Aorta (tissue), 5 donors: ENCODE results near the gene ZMPSTE24. TPM values are rescaled to one million over a fixed set of nuclear protein-coding genes. Genes with fewer than 3 reads are reported as not detected.
"Not testable (repeated sequence)": the region's sequence is repeated elsewhere in the genome, so short reads cannot be mapped to it uniquely, and the experiment has no call there.

Experiments
- ATAC-seq: fragments of 200-7000 bp; cut with Tn5 transposase; one replicate; pipeline ENCODE4 v1.9.1; 2022; ENCODE audit warnings: moderate library complexity; ENCODE audit not compliant: low FRiP score
- DNase-seq, 2 donors: peaks; one replicate each; pipeline ENCODE4 v3.0.0-alpha.2; 2020
- H3K27ac ChIP-seq, 2 donors: one replicate each; pipeline ENCODE4 v1.5.1; 2013; ENCODE audit warnings: low read length in 2 of 2, mild to moderate bottlenecking in 2 of 2, moderate library complexity in 2 of 2, control low read depth in 1 of 2, inconsistent platforms in 1 of 2, low read depth in 1 of 2
- H3K27me3 ChIP-seq, 2 donors: one replicate each; pipeline ENCODE4 v1.6.1; 2013; ENCODE audit warnings: control low read depth in 1 of 2, low read length in 1 of 2, mild to moderate bottlenecking in 1 of 2, moderate library complexity in 1 of 2; ENCODE audit not compliant: insufficient read depth in 2 of 2, control insufficient read depth in 1 of 2
- H3K36me3 ChIP-seq, 2 donors: one replicate each; pipeline ENCODE4 v1.6.1; 2013; ENCODE audit warnings: control low read depth in 1 of 2, low read length in 1 of 2, mild to moderate bottlenecking in 1 of 2; ENCODE audit not compliant: insufficient read depth in 2 of 2, control insufficient read depth in 1 of 2
- H3K4me1 ChIP-seq, 2 donors: one replicate each; pipeline ENCODE4 v1.6.1; 2013; ENCODE audit warnings: low read length in 2 of 2, control low read depth in 1 of 2, mild to moderate bottlenecking in 1 of 2, moderate library complexity in 1 of 2; ENCODE audit not compliant: insufficient read depth in 2 of 2, control insufficient read depth in 1 of 2
- H3K4me3 ChIP-seq, 2 donors: one replicate each; pipeline ENCODE4 v1.5.1; 2013; ENCODE audit warnings: low read length in 2 of 2, control low read depth in 1 of 2, mild to moderate bottlenecking in 1 of 2
- H3K9me3 ChIP-seq: one replicate; pipeline ENCODE4 v1.6.1; 2013; ENCODE audit warnings: mild to moderate bottlenecking, low read length; ENCODE audit not compliant: control insufficient read depth
- WGBS, 2 donors: extraction: QIAGEN DNeasy Blood & Tissue Kit; methylation state at CpG; one replicate each; pipeline ENCODE4 v1.1.7; 2013; 5-methylcytosine and 5-hydroxymethylcytosine counted together
- intact Hi-C, 2 donors: fragments of 100-400 bp; cut with DNase I; formaldehyde crosslinking; loops; one replicate each; pipeline versions ENCODE4 v1.14.2 to v1.15.0; 2022
- long read RNA-seq, 2 donors: library from polyadenylated mRNA; unstranded; transcript quantifications; one replicate each; pipeline ENCODE4 v2.0.0, GENCODE V29; 2020 to 2021
- polyA plus RNA-seq, 2 donors: library from polyadenylated mRNA; stranded (reverse); fragments of 200-250 nt; gene quantifications; one replicate each; pipeline ENCODE4 v1.2.3, GENCODE V29; 2013
- total RNA-seq, 2 donors: library from RNA; stranded (reverse); fragmentation: NEBNext Ultra II Directional; extraction: Animal tissue kit (Norgen Biotek cat#: 25700); gene quantifications; one replicate each; pipeline ENCODE4 v1.2.1, GENCODE V29; 2021
- donor health status: healthy with polysubstance abuse.
- donor health status: Bipolar disorder and iron deficiency.
- donor health status: DM: no; HTN: no; CAD: no.
- donor health status: DM: no; HTN: no; CAD: no.
- donor health status: DM: yes; HTN: yes; CAD: no.

ZMPSTE24 gene
- total RNA-seq (10 to 100 TPM; 51.1 to 56.5 TPM), polyA plus RNA-seq (10 to 100 TPM; 27.8 to 28.9 TPM)
- long read RNA-seq, donor 1, transcript ZMPSTE24-201 (10 exons, 3,108 nt): major isoform, 34 of 49 reads
- long read RNA-seq, donor 1, partial matches to known transcripts: 10 of 49 reads
- long read RNA-seq, donor 1, other reads (novel, unspliced or antisense): 5 of 49 reads
- long read RNA-seq, donor 2, transcript ZMPSTE24-201 (10 exons, 3,108 nt): major isoform, 20 of 34 reads
- long read RNA-seq, donor 2, partial matches to known transcripts: 9 of 34 reads
- long read RNA-seq, donor 2, other reads (novel, unspliced or antisense): 5 of 34 reads

DNA sequence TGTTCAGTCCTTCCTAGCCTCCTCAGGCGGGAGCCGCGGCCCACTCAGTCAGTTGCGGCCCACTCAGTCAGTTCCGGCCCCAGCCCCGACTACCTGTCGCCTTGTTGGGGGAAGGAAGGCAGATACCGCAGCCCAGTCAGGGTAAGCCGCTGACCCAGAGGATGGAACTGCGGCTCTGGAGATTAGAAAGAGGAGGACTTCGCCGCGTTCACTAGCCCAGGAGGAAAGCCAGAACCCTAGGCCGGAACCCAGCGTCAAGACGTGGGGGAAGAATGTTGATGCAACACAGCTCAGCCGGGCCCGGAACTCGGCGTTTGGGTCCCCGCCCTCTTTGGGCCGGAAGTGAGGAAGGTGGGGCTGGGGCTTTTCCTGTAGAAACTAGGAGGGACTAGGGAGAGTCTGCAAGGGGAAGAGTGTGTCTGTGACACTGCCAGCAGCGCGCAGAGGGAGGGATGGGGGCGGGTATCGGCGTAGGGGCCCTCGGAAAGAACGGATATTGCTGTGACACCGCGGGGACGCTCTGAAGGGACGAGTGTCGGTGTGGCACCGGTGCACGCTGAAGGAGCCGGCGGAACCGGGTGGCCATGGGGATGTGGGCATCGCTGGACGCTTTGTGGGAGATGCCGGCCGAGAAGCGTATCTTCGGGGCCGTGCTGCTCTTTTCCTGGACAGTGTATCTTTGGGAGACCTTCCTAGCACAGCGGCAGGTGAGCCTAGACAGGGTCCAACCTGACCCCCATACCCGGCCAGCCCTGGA, at the start of gene ZMPSTE24:
TSS of gene ZMPSTE24 (plus strand) at position 549 of the 757 bp plus-strand sequence. CDS start at position 585, 36 bp downstream.
- H3K4me3 ChIP-seq: peak within 1 kb of the TSS; percentile 82 to 88
- H3K9me3 ChIP-seq: no peaks in the 10 kb centered on the region
- intact Hi-C loops: loop anchor here in 1 of 2 donors (2.0 to 5.0 kb wide), 2 partner anchors 57 to 96 kb away; partner anchors contain the start of gene RLF
- peak within 1 kb of the TSS; percentile 51 to 98 for H3K27ac ChIP-seq
- WGBS, 2 donors: 0% methylated on average over 48 of the region's 48 CpGs
- peaks cover 0 to 4% of the 10 kb centered on the region in 2 donors for H3K4me1 ChIP-seq
- ATAC-seq (peak; percentile 100), DNase-seq (peak; percentile 97 to 98)
- no peaks in the 10 kb centered on the region for H3K36me3 ChIP-seq
- H3K27me3 ChIP-seq: no peaks in the 10 kb centered on the region

DNA sequence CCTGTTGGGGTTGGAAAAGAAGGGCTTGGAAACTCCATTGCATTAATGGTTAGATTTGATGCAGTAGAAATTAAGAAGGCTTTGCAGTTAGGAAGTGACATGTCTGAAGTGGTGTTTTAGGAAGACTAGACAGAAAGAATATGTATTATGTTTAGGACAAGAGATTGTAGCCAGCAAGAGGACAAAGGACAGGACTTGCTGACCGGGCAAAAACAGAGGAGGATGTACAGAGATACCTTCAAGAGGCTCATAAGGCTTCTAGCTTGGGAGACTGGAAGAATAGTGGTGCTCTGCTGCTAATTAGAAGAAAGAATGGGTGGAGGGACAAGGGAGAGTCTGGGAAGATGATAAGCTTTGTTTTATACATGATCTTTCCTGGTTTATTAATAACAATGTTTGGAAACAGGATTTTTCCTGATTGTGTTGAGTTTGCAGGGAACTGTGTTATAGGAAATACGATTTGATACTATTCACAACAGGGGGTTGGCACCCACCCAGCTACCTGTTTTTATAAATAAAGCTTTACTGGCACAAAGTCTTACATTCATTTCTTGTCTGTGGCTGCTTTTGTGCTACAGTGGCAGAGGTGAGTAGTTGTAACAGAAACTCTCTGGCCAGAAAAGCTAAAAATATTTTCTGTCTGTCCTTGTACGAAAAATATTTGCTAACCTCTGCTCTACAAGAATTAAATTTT, 47.4 kb upstream of the ZMPSTE24 start:
- ATAC-seq: no peak
- WGBS, 2 donors: 70 to 74% methylated on average over 3 of the region's 3 CpGs
- no peaks in the 10 kb centered on the region for H3K27me3 ChIP-seq
- intact Hi-C loops: no loop called here
- H3K27ac ChIP-seq: no peak overlapping the region
- H3K4me1 ChIP-seq: peaks cover 0 to 5% of the 10 kb centered on the region in 2 donors
- no peak overlapping the region for H3K4me3 ChIP-seq
- no peak for DNase-seq
- H3K36me3 ChIP-seq: no peaks in the 10 kb centered on the region
- H3K9me3 ChIP-seq: no peaks in the 10 kb centered on the region

DNA sequence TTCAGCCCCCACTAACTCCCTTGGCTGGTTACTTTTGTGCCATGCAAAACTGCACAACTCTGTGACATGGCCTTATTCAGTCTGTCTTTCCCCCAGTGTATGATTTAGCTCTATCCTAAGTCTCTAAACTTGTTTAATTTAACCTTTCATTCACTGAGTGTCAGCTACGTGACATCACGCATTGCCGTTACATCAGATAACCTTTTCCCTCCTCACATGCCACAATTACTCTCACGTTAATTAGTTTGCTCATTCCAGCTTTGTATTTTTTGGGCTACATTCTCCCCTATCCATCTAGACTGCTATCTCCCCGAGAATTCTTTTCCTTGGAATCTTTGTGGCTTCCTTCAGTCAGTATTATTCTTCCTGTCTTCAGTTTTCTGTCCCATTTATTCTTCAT, 39.7 kb upstream of the ZMPSTE24 start:
- ATAC-seq: no peak
- H3K36me3 ChIP-seq: no peaks in the 10 kb centered on the region
- no peaks in the 10 kb centered on the region for H3K9me3 ChIP-seq
- H3K27ac ChIP-seq: no peak overlapping the region
- H3K4me3 ChIP-seq: no peak overlapping the region
- no peaks in the 10 kb centered on the region for H3K27me3 ChIP-seq
- 93% methylated on average over 5 of the region's 5 CpGs for WGBS, 2 donors
- no peak for DNase-seq
- H3K4me1 ChIP-seq: no peaks in the 10 kb centered on the region
- intact Hi-C loops: no loop called here

DNA sequence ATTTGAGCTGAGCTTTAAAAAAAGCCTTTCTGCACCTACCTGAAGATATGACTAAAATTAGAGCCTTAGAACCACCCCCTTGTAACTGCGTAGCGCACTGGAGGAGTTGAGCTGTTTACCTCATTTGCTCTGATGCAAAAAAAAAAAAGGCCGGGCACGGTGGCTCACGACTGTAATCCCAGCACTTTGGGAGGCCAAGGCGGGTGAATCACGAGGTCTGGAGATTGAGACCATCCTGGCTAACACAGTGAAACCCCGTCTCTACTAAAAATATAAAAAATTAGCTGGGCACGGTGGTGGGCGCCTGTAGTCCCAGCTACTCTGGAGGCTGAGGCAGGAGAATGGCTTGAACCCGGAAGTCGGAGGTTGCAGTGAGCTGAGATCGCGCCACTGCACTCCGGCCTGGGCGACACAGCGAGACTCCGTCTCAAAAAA, 36.5 kb upstream of the ZMPSTE24 start:
- intact Hi-C loops, H3K4me3 ChIP-seq, H3K36me3 ChIP-seq, H3K27ac ChIP-seq, H3K4me1 ChIP-seq, DNase-seq, ATAC-seq, H3K27me3 ChIP-seq, H3K9me3 ChIP-seq: not testable (repeated sequence)
- 80 to 82% methylated on average over 18 of the region's 18 CpGs for WGBS, 2 donors

DNA sequence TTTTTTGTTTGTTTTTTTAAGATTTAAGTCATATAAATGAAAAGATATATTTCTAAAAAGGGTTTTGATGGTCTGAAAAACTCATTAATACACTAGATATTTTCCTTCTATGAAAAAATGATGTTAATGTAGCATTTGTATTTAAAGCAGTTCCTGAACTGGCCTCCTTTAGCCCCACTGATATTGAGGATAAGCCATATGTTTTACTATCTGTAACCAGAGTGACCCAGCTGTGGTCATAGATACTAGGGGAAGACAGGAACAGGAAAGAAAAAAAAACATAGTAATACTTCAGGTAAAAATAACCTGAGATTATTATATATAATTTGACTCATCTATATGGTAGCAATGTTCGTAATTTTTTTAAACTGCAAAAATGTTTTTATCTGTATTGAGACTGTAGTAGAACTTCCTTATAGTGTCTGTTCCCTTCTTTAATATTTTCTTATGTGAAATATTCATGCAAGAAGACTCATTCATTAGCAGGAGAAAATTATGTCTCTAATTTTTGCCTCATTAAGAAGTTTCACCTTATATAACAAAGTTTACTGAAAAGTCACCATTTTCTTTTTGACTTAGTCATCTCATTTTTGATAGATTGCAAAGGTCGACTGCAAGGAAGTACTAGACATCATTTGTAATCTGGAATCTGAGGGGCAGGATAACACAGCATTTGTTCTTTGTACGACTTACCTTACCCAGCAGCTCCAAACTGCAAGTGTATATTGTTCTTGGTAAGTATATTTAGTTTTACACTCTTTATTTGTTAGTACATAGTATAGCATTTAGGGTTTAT, 35.9 kb upstream of the ZMPSTE24 start:
- H3K36me3 ChIP-seq: no peaks in the 10 kb centered on the region
- no peak overlapping the region for H3K27ac ChIP-seq
- H3K9me3 ChIP-seq: no peaks in the 10 kb centered on the region
- 76 to 78% methylated on average over 3 of the region's 3 CpGs for whole genome bisulfite sequencing, 2 donors
- H3K27me3 ChIP-seq: no peaks in the 10 kb centered on the region
- no peaks in the 10 kb centered on the region for H3K4me1 ChIP-seq
- DNase-seq (no peak), ATAC-seq (no peak)
- no peak overlapping the region for H3K4me3 ChIP-seq
- intact Hi-C loops: no loop called here

DNA sequence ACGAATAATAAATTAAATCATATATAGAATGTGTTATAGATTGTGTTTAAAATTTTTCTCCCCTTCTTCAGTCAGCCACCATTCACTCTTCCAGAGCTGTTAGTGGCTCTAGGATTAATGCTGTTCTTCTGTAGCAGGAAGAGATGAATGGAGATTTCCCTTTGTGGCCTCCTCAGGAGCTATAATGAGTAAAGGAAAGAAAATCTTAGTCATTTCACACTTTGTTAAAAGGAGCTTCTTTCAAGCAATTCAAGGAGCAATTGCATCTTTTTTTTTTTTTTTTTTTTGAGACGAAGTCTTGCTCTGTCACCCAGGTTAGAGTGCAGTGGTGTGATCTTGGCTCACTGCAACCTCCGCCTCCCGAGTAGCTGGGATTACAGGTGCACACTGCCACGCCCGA, 34.0 kb upstream of the ZMPSTE24 start:
- Histone ChIP-seq H3K9me3 (no peaks in the 10 kb centered on the region), H3K27ac (no peak overlapping the region), H3K36me3 (no peaks in the 10 kb centered on the region), H3K27me3 (no peaks in the 10 kb centered on the region), H3K4me3 (no peak overlapping the region), H3K4me1 (no peaks in the 10 kb centered on the region)
- no peak for ATAC-seq
- intact Hi-C loops: no loop called here
- WGBS, 2 donors: 95 to 96% methylated on average over 6 of the region's 6 CpGs
- no peak for DNase-seq

DNA sequence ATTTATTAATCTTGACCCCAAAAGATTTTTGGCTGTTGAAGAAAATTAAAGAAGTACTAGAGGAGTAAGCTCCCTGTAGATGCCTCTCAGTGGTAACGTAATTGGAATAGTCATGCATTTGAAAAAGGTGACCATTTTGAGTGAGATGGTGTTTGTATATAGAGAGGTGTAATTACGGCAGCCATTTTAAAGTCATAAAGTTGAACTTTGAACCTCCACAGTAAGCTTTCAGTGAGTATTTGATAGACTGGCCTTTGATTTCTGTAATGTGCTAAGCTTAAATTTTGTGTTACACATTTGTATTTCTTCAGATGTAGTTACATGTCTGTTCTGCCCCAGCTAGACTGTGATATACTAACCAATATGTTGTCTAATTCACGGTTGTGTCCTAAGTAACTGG, 31.8 kb upstream of the ZMPSTE24 start:
- Histone ChIP-seq H3K36me3 (no peaks in the 10 kb centered on the region), H3K9me3 (no peaks in the 10 kb centered on the region), H3K4me3 (no peak overlapping the region), H3K27ac (no peak overlapping the region), H3K4me1 (no peaks in the 10 kb centered on the region), H3K27me3 (no peaks in the 10 kb centered on the region)
- 92 to 93% methylated on average over 3 of the region's 3 CpGs for WGBS, 2 donors
- DNase-seq: no peak
- no peak for ATAC-seq
- intact Hi-C loops: no loop called here

DNA sequence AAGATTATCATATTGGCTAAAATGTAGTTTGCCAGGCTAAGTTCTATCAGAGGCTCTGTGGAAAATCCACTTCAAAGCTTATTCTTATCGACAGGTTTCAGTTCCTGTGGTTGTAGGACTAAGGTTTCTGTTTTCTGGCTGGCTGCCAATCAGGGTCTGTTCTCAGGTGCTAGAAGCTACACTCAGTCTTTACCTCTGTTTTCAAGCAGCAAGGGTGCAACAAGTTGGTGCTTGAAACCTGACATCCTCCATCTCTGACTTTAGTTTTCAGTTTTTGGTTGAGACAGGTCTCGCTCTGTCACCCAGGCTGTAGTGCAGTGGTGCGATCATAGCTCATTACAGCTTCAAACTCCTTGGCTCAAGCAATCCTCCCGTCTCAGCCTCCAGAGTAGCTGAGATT, 25.6 kb upstream of the ZMPSTE24 start:
- 97 to 98% methylated on average over 4 of the region's 4 CpGs for WGBS, 2 donors
- DNase-seq (no peak), ATAC-seq (no peak)
- intact Hi-C loops: no loop called here
- Histone ChIP-seq H3K27ac (peak overlapping the region in 1 of 2 donors; percentile 36), H3K36me3 (peaks cover 9 to 14% of the 10 kb centered on the region in 2 donors), H3K4me1 (no peaks in the 10 kb centered on the region), H3K27me3 (no peaks in the 10 kb centered on the region), H3K9me3 (no peaks in the 10 kb centered on the region), H3K4me3 (no peak overlapping the region)
